ENCODE data around the gene MRPS22. TPM values are rescaled to one million over a fixed set of nuclear protein-coding genes. Genes with fewer than 3 reads are reported as not detected.

The MRPS22 gene
- total and polyA plus RNA-seq, 9 of the 15 experiments (the other 6 are each of a cell fraction or from before 2014, with no cell fraction given) = 148 to 397 (median 229) TPM

GRCh38 chr3:139312959-139313358, 30.9 kb upstream of the MRPS22 start (continued):
- TF ChIP-seq PTRF (tag; IDR thresholded peaks at IDR 0.05) (peak; percentile 61; the same call in 1 of the 2 replicates), RBM17 (IDR thresholded peaks at IDR 0.05; ENCODE audit: borderline replicate concordance, low read depth, low read length) (no peak), TEAD4 (IDR thresholded peaks at IDR 0.05; ENCODE audit: low read length) (peak; percentile 58; the same call in 1 of the 2 replicates), TEAD4 (CRISPR knock-in tag; IDR thresholded peaks at IDR 0.05; ENCODE audit: borderline replicate concordance) (no peak), LEF1 (IDR thresholded peaks at IDR 0.05) (0 out of 2 replicates have a peak, but pooled peaks have one; percentile 26), ZNF184 (CRISPR knock-in tag; IDR thresholded peaks at IDR 0.05) (no peak), AFF1 (IDR thresholded peaks at IDR 0.05; ENCODE audit: low read depth in 1 of 2, partially characterized antibody in 2 of 2) (peak in 1 of 2 experiments; percentile 33), ZFP36 (IDR thresholded peaks at IDR 0.05; ENCODE audit: low read depth, low read length, partially characterized antibody) (peak; percentile 85), REST (IDR thresholded peaks at IDR 0.05; ENCODE audit: borderline replicate concordance) (peak; percentile 17; the same call in 1 of the 2 replicates), REST (CRISPR knock-in tag; IDR thresholded peaks at IDR 0.05; ENCODE audit: low read depth) (no peak), ESRRA (IDR thresholded peaks at IDR 0.05; ENCODE audit: borderline replicate concordance, low read depth) (peak; percentile 95), SMARCA5 (IDR thresholded peaks at IDR 0.05) (no peak), L3MBTL2 (IDR thresholded peaks at IDR 0.05) (0 out of 2 replicates have a peak, but pooled peaks have one; percentile 25), CTBP1 (IDR thresholded peaks at IDR 0.05; ENCODE audit: borderline replicate concordance) (peak; percentile 95), NCOA2 (IDR thresholded peaks at IDR 0.05; ENCODE audit: partially characterized antibody in 2 of 2) (no peak), POLR2A (conservative IDR thresholded peaks at IDR 0.05) (0 out of 2 replicates have a peak, but pooled peaks have one; percentile 34), NR4A1 (CRISPR knock-in tag; IDR thresholded peaks at IDR 0.05) (no peak), NR4A1 (tag; IDR thresholded peaks at IDR 0.05) (peak; percentile 84)
- TF ChIP-seq, protein P1, sequence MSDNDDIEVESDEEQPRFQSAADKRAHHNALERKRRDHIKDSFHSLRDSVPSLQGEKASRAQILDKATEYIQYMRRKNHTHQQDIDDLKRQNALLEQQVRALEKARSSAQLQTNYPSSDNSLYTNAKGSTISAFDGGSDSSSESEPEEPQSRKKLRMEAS (CRISPR knock-in tag; IDR thresholded peaks at IDR 0.05) = no peak
